Common myeloid progenitor, CD34-positive (primary cell): ENCODE results near the gene SEPSECS.
"Not testable (repeated sequence)": the region's sequence is repeated elsewhere in the genome, so short reads cannot be mapped to it uniquely, and the experiment has no call there.

Experiments
- CTCF ChIA-PET: fragments of 350-600 bp; sonication (Branson Sonifier 250); formaldehyde crosslinking; loops from one replicate; lab custom pipeline; 2021; ENCODE audit warnings: antibody characterized with exemption; lab: Charles Lee
- POLR2A ChIA-PET: fragments of 350-600 bp; sonication (Branson Sonifier 250); formaldehyde crosslinking; loops from one replicate; lab custom pipeline; 2021; ENCODE audit warnings: antibody characterized with exemption; lab: Charles Lee
- DNase-seq, 3 donors: peaks; one replicate each; pipeline versions ENCODE4 v3.0.0 to v3.0.0-alpha.2; 2013
- H3K27ac ChIP-seq, 2 experiments: 1 replicate in 1 of 2; 2 replicates in 1 of 2; pipeline ENCODE4 v1.7.0; 2013; ENCODE audit warnings: inconsistent platforms in 2 of 2, low read length in 2 of 2, mild to moderate bottlenecking in 2 of 2, low read depth in 1 of 2, moderate library complexity in 1 of 2; ENCODE audit not compliant: severe bottlenecking in 2 of 2, insufficient read depth in 1 of 2, poor library complexity in 1 of 2
- H3K27me3 ChIP-seq, 5 experiments: replicated peaks in 2 of 5; 1 replicate in 3 of 5; 2 replicates in 2 of 5; pipeline versions ENCODE4 v1.6.1 to v1.7.0; 2013; ENCODE audit warnings: low read length in 4 of 5, mild to moderate bottlenecking in 2 of 5, moderate library complexity in 2 of 5, inconsistent platforms in 1 of 5; ENCODE audit not compliant: insufficient read depth in 5 of 5, control insufficient read depth in 4 of 5
- H3K36me3 ChIP-seq, 4 experiments: 1 replicate in 2 of 4; 2 replicates in 2 of 4; pipeline versions ENCODE4 v1.6.1 to v1.7.0; 2013; ENCODE audit warnings: low read length in 3 of 4, control low read depth in 1 of 4, mild to moderate bottlenecking in 1 of 4; ENCODE audit not compliant: control insufficient read depth in 4 of 4, insufficient read depth in 4 of 4
- H3K4me1 ChIP-seq, 4 experiments: 1 replicate in 3 of 4; 2 replicates in 1 of 4; pipeline versions ENCODE4 v1.6.1 to v1.7.1; 2013; ENCODE audit warnings: low read length in 3 of 4, mild to moderate bottlenecking in 3 of 4, control low read depth in 1 of 4, inconsistent platforms in 1 of 4, moderate library complexity in 1 of 4; ENCODE audit not compliant: control insufficient read depth in 4 of 4, insufficient read depth in 4 of 4; ENCODE audit errors: control extremely low read depth in 1 of 4
- H3K4me3 ChIP-seq, 7 experiments: 1 replicate in 4 of 7; 2 replicates in 3 of 7; pipeline versions ENCODE4 v1.5.1 to v1.7.0; 2013; ENCODE audit warnings: mild to moderate bottlenecking in 7 of 7, low read length in 6 of 7, moderate library complexity in 6 of 7, inconsistent platforms in 2 of 7, low read depth in 2 of 7, control low read depth in 1 of 7; ENCODE audit not compliant: insufficient read depth in 4 of 7, control insufficient read depth in 1 of 7; ENCODE audit errors: extremely low read depth in 1 of 7
- H3K9me3 ChIP-seq, 5 experiments: 1 replicate in 4 of 5; 2 replicates in 1 of 5; pipeline versions ENCODE4 v1.6.1 to v1.7.1; 2013; ENCODE audit warnings: low read length in 4 of 5, mild to moderate bottlenecking in 2 of 5, inconsistent platforms in 1 of 5, low read depth in 1 of 5, moderate library complexity in 1 of 5; ENCODE audit not compliant: control insufficient read depth in 4 of 5, insufficient read depth in 2 of 5; ENCODE audit errors: control extremely low read depth in 1 of 5
- WGBS: methylation state at CpG from one replicate; pipeline ENCODE4 v1.1.5; 2013; ENCODE audit not compliant: insufficient coverage; 5-methylcytosine and 5-hydroxymethylcytosine counted together

The SEPSECS gene

GRCh38 chr4:25089051-25089763 is 71.0 kb downstream of the SEPSECS start:
- Histone ChIP-seq H3K4me3 (peak overlapping the region in 4 of 7 experiments; percentile 43 to 59 (median 54)), H3K4me1 (peaks cover 0 to 26% (median 21%) of the 10 kb centered on the region in 4 experiments), H3K9me3 (peaks cover 0 to 9% (median 5%) of the 10 kb centered on the region in 5 experiments), H3K27ac (no peak overlapping the region), H3K36me3 (no peaks in the 10 kb centered on the region), H3K27me3 (peaks cover 0 to 20% (median 11%) of the 10 kb centered on the region in 5 experiments)
- DNase-seq: no peak
- ChIA-PET POLR2A (no interaction called here), CTCF (no interaction called here)
- WGBS: 63% methylated on average over 9 of the region's 14 CpGs

GRCh38 chr4:25088093-25088952 is 71.9 kb downstream of the SEPSECS start:
- ChIA-PET POLR2A (no interaction called here), CTCF (no interaction called here)
- H3K27me3 ChIP-seq: peaks cover 0 to 20% (median 11%) of the 10 kb centered on the region in 5 experiments
- peak; percentile 19 to 76 (median 67) for DNase-seq
- H3K4me3 ChIP-seq: peak overlapping the region in 4 of 7 experiments; percentile 43 to 59 (median 54)
- H3K4me1 ChIP-seq: peaks cover 0 to 26% (median 21%) of the 10 kb centered on the region in 4 experiments
- H3K9me3 ChIP-seq: peaks cover 0 to 5% (median 3%) of the 10 kb centered on the region in 5 experiments
- no peak overlapping the region for H3K27ac ChIP-seq
- 22% methylated on average over 34 of the region's 41 CpGs for WGBS
- no peaks in the 10 kb centered on the region for H3K36me3 ChIP-seq

GRCh38 chr4:25085671-25086070 is 74.6 kb downstream of the SEPSECS start:
- Histone ChIP-seq H3K4me1 (peaks cover 0 to 26% (median 21%) of the 10 kb centered on the region in 4 experiments), H3K36me3 (no peaks in the 10 kb centered on the region), H3K27ac (no peak overlapping the region), H3K9me3 (no peaks in the 10 kb centered on the region), H3K4me3 (no peak overlapping the region), H3K27me3 (peaks cover 0 to 17% (median 9%) of the 10 kb centered on the region in 5 experiments)
- CTCF ChIA-PET: interaction anchor here (1.2 kb wide), 1 partner anchor 17 kb away, joined by 5 read pairs; no protein-coding TSS in a partner anchor
- DNase-seq: peak; percentile 25 to 81 (median 64)
- WGBS: no CpG with 5 or more reads among the region's 4 CpGs
- POLR2A ChIA-PET: no interaction called here

- 100% methylated on average over 4 of the region's 4 CpGs for WGBS
- H3K4me3 ChIP-seq, DNase-seq, H3K36me3 ChIP-seq, H3K27me3 ChIP-seq, H3K9me3 ChIP-seq, H3K27ac ChIP-seq, CTCF ChIA-PET: not testable (repeated sequence)
- H3K4me1 ChIP-seq: peaks cover 0 to 18% (median 15%) of the 10 kb centered on the region in 4 experiments
- POLR2A ChIA-PET: interaction anchor here (0.6 kb wide), 1 partner anchor 610 kb away, joined by 4 read pairs; no protein-coding TSS in a partner anchor
Observed at GRCh38 chr4:25083441-25083840, 76.8 kb downstream of the SEPSECS start.

- CTCF ChIA-PET: no interaction called here
- WGBS: 98% methylated on average over 6 of the region's 7 CpGs
- no peak for DNase-seq
- H3K4me1 ChIP-seq: peaks cover 0 to 12% (median 8%) of the 10 kb centered on the region in 4 experiments
- H3K27ac ChIP-seq: no peak overlapping the region
- H3K4me3 ChIP-seq: no peak overlapping the region
- no peaks in the 10 kb centered on the region for H3K27me3 ChIP-seq
- no peaks in the 10 kb centered on the region for H3K36me3 ChIP-seq
- H3K9me3 ChIP-seq: peaks cover 0 to 3% (median 0%) of the 10 kb centered on the region in 5 experiments
- POLR2A ChIA-PET: no interaction called here
Observed at GRCh38 chr4:25081866-25082471, 78.3 kb downstream of the SEPSECS start.

- Histone ChIP-seq H3K4me3 (no peak overlapping the region), H3K27ac (no peak overlapping the region), H3K36me3 (no peaks in the 10 kb centered on the region), H3K4me1 (peaks cover 0 to 2% (median 2%) of the 10 kb centered on the region in 4 experiments), H3K27me3 (no peaks in the 10 kb centered on the region), H3K9me3 (peaks cover 0 to 3% (median 0%) of the 10 kb centered on the region in 5 experiments)
- DNase-seq: no peak
- CTCF ChIA-PET: interaction anchor here (0.9 to 1.1 kb wide), 2 partner anchors 15 to 89 kb away, joined by 3 read pairs; no protein-coding TSS in a partner anchor
- POLR2A ChIA-PET: no interaction called here
- WGBS: no CpG with 5 or more reads among the region's 1 CpG
Observed at GRCh38 chr4:25080571-25080970, 79.7 kb downstream of the SEPSECS start.
